ENCODE results near the gene DOK6.

The DOK6 gene

DNA sequence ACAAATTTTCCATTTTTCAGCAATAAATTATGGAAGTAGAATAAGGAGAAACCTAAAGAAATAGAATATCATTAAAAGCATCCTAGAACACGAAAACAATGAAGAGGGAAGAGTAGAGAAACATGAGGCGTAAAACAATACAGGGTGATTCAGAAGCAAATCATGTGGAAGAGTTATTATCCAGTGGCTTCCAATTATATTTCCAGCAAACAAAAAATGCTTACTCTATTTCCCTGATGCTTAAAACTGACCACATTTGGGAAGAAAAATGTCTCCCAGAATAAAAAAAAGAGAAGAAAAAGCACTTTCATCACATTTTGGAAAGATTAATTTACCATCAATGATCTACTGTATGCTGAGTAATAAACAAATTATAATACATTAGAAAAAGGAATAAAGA is 354.4 kb downstream of the DOK6 start:
- no peak overlapping the region for H3K4me3 ChIP-seq (ENCODE audit: low read length)
- no peak for DNase-seq (ENCODE audit: low read depth)
- TF ChIP-seq, protein P1, sequence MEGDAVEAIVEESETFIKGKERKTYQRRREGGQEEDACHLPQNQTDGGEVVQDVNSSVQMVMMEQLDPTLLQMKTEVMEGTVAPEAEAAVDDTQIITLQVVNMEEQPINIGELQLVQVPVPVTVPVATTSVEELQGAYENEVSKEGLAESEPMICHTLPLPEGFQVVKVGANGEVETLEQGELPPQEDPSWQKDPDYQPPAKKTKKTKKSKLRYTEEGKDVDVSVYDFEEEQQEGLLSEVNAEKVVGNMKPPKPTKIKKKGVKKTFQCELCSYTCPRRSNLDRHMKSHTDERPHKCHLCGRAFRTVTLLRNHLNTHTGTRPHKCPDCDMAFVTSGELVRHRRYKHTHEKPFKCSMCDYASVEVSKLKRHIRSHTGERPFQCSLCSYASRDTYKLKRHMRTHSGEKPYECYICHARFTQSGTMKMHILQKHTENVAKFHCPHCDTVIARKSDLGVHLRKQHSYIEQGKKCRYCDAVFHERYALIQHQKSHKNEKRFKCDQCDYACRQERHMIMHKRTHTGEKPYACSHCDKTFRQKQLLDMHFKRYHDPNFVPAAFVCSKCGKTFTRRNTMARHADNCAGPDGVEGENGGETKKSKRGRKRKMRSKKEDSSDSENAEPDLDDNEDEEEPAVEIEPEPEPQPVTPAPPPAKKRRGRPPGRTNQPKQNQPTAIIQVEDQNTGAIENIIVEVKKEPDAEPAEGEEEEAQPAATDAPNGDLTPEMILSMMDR (conservative IDR thresholded peaks at IDR 0.05; ENCODE audit: low read depth, low read length) = no peak

DNA sequence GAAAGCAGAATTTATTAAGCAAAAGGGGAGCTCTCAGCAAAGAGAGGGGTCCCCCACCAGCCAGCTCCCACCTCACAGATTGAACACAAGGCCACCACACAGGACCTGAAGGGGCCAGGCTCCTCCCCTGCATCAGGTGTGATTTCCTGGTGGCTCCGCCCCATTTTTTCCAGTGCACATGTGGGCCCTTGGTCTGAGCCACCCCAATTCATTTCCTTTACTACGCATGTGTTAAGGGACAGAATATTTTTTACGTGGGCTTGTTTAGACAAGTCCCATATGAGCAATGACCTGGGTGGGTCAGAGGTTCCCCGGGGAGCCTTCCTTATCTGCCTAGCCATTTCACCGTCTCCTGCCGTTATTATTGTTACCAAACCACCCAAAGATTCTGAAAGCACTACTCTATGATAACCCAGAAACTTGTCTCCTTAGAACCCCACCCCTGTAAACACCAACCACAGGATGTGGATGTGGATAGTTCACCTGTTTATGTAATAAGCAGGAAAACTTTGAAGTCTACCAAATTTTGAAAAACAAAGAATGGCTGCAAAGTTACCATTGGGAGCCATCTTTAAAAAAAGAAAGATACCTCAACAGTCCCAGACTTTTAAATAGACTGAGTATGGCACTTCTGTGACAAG is 355.3 kb downstream of the DOK6 start:
- DNase-seq (ENCODE audit: low read depth) = no peak
- no peak overlapping the region for H3K4me3 ChIP-seq (ENCODE audit: low read length)
- TF ChIP-seq, protein P1 (conservative IDR thresholded peaks at IDR 0.05; ENCODE audit: low read depth, low read length) = no peak

DNA sequence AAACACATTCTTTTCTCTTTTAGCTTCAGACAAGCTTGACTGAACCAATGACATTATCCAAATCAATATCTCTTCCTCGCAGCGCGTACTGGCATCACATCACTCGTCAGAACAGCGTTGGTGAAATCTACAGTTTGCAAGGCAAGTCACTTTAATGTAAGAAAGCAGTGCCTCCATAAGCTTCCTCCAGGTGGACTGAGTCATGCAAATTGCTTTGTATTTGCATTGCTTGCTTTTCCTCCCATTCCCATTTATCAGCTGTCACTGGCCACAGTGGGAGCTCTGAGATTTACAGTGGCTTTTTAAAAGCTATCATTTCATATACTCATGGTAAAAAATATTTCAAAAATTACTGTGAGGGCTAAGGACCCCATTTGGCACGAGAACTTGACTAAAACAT is 357.0 kb downstream of the DOK6 start:
- H3K4me3 ChIP-seq (ENCODE audit: low read length) = no peak overlapping the region
- TF ChIP-seq, protein P1 (conservative IDR thresholded peaks at IDR 0.05; ENCODE audit: low read depth, low read length) = no peak
- DNase-seq (ENCODE audit: low read depth) = no peak

DNA sequence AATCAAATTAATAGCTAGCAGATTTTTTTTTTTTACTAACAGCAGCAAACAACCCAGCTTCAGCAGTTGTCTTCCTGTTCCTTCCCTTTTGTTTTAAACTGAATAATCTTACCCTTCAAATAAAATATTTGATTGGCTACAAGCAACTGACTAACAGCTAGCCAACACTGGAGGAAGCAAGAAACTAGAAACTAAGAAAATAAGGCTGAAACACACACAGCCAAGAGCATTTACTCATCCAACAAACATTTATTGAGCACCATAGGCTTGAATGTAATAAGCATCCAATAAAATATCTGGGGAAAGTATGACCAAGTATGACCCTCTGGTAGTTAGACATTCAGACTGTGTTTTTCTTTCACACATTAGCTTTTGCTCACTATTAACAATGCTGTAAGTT is 357.8 kb downstream of the DOK6 start:
- no peak overlapping the region for H3K4me3 ChIP-seq (ENCODE audit: low read length)
- TF ChIP-seq, protein P1 (conservative IDR thresholded peaks at IDR 0.05; ENCODE audit: low read depth, low read length) = no peak
- DNase-seq (ENCODE audit: low read depth) = no peak

DNA sequence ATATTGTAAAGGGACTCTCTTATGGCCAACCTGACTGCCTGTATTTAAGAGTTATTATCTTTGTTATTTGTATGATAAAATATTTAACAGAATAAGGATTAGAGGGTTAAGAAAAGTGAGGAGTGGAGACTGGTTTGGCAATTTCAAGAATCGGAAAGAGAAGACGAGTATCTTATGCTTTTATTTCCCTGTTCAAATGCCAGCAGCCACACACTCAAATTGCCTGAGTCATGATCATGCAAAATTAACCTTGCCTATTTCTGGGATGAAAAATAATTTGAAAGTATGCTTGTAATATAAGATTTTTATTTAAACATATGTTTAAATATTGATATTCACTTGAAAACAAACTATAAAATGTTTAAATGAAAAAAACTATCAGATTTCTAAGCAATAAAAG is 358.4 kb downstream of the DOK6 start:
- no peak for DNase-seq (ENCODE audit: low read depth)
- no peak overlapping the region for H3K4me3 ChIP-seq (ENCODE audit: low read length)
- TF ChIP-seq, protein P1 (conservative IDR thresholded peaks at IDR 0.05; ENCODE audit: low read depth, low read length) = no peak

DNA sequence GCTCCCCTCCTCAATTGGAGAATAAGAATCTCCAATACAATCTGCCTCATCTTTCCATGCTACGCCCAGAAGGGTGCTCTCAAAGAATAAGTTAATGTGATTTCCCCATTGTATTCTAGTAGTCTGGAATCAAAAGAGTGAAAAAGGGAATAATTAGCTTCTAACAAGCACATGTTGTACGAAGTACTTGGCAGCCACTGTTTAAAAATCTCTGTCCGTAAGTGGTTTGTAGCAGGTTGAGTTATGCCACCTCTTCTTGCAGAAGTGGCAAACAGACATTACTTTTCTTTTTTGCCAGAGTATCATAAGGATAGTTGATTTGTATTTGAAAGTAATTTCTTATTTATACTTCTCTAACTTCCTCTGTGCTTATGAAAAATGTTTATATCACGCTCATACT is 362.3 kb downstream of the DOK6 start:
- TF ChIP-seq, protein P1 (conservative IDR thresholded peaks at IDR 0.05; ENCODE audit: low read depth, low read length) = no peak
- no peak overlapping the region for H3K4me3 ChIP-seq (ENCODE audit: low read length)
- no peak for DNase-seq (ENCODE audit: low read depth)

DNA sequence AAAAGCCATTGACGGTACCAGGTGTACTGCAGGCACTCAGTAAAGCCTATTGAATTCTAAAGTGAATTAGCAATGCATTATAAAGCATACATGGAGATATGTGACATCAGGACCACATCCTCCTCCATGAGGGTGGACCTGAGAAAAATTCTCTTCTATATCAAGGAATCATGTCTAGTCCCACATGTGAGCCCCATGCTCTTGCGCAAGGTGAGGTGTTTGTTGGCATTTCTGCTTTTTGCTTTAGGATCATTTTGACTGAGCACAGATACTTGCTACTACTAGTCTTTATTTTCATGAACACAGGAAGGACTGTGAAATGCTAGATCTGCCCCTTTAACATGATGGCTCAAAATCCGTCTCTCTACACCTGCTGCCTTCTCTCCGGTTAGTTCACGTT is 363.1 kb downstream of the DOK6 start:
- TF ChIP-seq, protein P1 (conservative IDR thresholded peaks at IDR 0.05; ENCODE audit: low read depth, low read length) = no peak
- no peak for DNase-seq (ENCODE audit: low read depth)
- H3K4me3 ChIP-seq (ENCODE audit: low read length) = no peak overlapping the region

Measured in retinal pigment epithelial cell (primary cell).